GM21367 (cell line): ENCODE data around the gene TRIM41.
"Not testable (repeated sequence)": the region's sequence is repeated elsewhere in the genome, so short reads cannot be mapped to it uniquely, and the experiment has no call there.

ENCODE experiments used
- ATAC-seq: cut with Tn5 transposase; IDR thresholded peaks from one replicate; pipeline ENCODE4 v1.9.1; 2021; ENCODE audit not compliant: unreplicated experiment

TRIM41 gene

GRCh38 chr5:181192337-181193046, 30.6 kb upstream of the TRIM41 start:
- ATAC-seq = no peak

- ATAC-seq = no peak
These were observed 29.4 kb upstream of the TRIM41 start for GRCh38 chr5:181193656-181194055.

- ATAC-seq = no peak
These were observed 28.4 kb upstream of the TRIM41 start for GRCh38 chr5:181194489-181195248.

GRCh38 chr5:181195249-181195761, 27.8 kb upstream of the TRIM41 start:
- no peak for ATAC-seq

- ATAC-seq = no peak
These were observed 25.6 kb upstream of the TRIM41 start for GRCh38 chr5:181197326-181197951.

GRCh38 chr5:181198106-181198685, 24.9 kb upstream of the TRIM41 start:
- no peak for ATAC-seq

- peak; percentile 51 for ATAC-seq
These were observed 24.1 kb upstream of the TRIM41 start for GRCh38 chr5:181198905-181199519.

- ATAC-seq = no peak
These were observed 23.0 kb upstream of the TRIM41 start for GRCh38 chr5:181199881-181200638.

GRCh38 chr5:181200816-181201215, 22.3 kb upstream of the TRIM41 start:
- no peak for ATAC-seq

- ATAC-seq = no peak
These were observed 19.9 kb upstream of the TRIM41 start for GRCh38 chr5:181203093-181203711.

- no peak for ATAC-seq
These were observed 19.3 kb upstream of the TRIM41 start for GRCh38 chr5:181203777-181204112.

- no peak for ATAC-seq
These were observed 18.8 kb upstream of the TRIM41 start for GRCh38 chr5:181204113-181204825.

GRCh38 chr5:181204826-181205760, 18.0 kb upstream of the TRIM41 start, which contains the start of gene TRIM7:
Gene TRIM7 (minus strand): TSS chr5:181205196. CDS start chr5:181205110, 86 bp downstream.
- ATAC-seq = no peak

- ATAC-seq = no peak
These were observed 17.1 kb upstream of the TRIM41 start for GRCh38 chr5:181205761-181206649.

GRCh38 chr5:181207214-181207959, 15.7 kb upstream of the TRIM41 start:
- peak; percentile 26 for ATAC-seq

GRCh38 chr5:181207960-181208253, 15.2 kb upstream of the TRIM41 start:
- ATAC-seq = no peak

- not testable (repeated sequence) for ATAC-seq
These were observed 14.1 kb upstream of the TRIM41 start for GRCh38 chr5:181209006-181209405.
